Thyroid gland (tissue), 4 donors: ENCODE results near the gene PHLDB3. TPM values are rescaled to one million over a fixed set of nuclear protein-coding genes. Genes with fewer than 3 reads are reported as not detected.
"Not testable (repeated sequence)": the region's sequence is repeated elsewhere in the genome, so short reads cannot be mapped to it uniquely, and the experiment has no call there.

Experiments used
- DNase-seq, 2 donors: peaks; one replicate each; pipeline ENCODE4 v3.0.0-alpha.2; 2019
- H3K27ac ChIP-seq, 3 donors: fragments of 200-600 bp; sonication (generic); 1 replicate in 2 of 3; 2 replicates in 1 of 3; pipeline ENCODE4 v1.5.1; 2016 to 2019; ENCODE audit warnings: mild to moderate bottlenecking in 1 of 3, moderate library complexity in 1 of 3
- H3K27me3 ChIP-seq: fragments of 200-600 bp; sonication (generic); one replicate; pipeline ENCODE4 v1.5.1; 2019
- H3K36me3 ChIP-seq, 2 donors: fragments of 200-600 bp; sonication (generic); one replicate each; pipeline ENCODE4 v1.5.1; 2016 to 2019
- H3K4me1 ChIP-seq, 2 donors: fragments of 200-600 bp; sonication (generic); one replicate each; pipeline ENCODE4 v1.5.1; 2017 to 2019
- H3K4me3 ChIP-seq, 3 donors: fragments of 200-600 bp; sonication (generic); replicated peaks in 1 of 3; 1 replicate in 2 of 3; 2 replicates in 1 of 3; pipeline ENCODE4 v1.5.1; 2016; ENCODE audit warnings: mild to moderate bottlenecking in 1 of 3
- H3K9me3 ChIP-seq: fragments of 200-600 bp; sonication (generic); one replicate; pipeline ENCODE4 v1.5.1; 2017
- CTCF ChIP-seq, 6 experiments: fragments of 200-600 bp in 3 of 6; fragments of 450-650 bp in 3 of 6; sonication (generic) in 3 of 6; IDR thresholded peaks; one replicate each; pipeline ENCODE4 v1.5.1; 2016 to 2019; ENCODE audit warnings: antibody characterized with exemption in 6 of 6, mild to moderate bottlenecking in 2 of 6, inconsistent platforms in 1 of 6, moderate library complexity in 1 of 6
- POLR2A ChIP-seq, 2 donors: fragments of 450-650 bp; IDR thresholded peaks; one replicate each; pipeline ENCODE4 v1.6.1; 2017; ENCODE audit warnings: antibody characterized with exemption in 2 of 2, mild to moderate bottlenecking in 2 of 2, moderate library complexity in 1 of 2
- WGBS, 2 donors: methylation state at CpG; one replicate each; pipeline ENCODE4 v1.1.5; 2017; 5-methylcytosine and 5-hydroxymethylcytosine counted together
- intact Hi-C: fragments of 100-400 bp; cut with DNase I; formaldehyde crosslinking; loops from one replicate; pipeline ENCODE4 v1.15.1; 2023
- total RNA-seq, 4 donors: library from RNA; depleted of rRNA; stranded (reverse); fragments of >200 nt; gene quantifications; one replicate each; pipeline ENCODE4 v1.2.3, GENCODE V29; 2016

The PHLDB3 gene
- total RNA-seq, 4 donors from 2014 or later = 4.4 to 19.6 (median 7.4) TPM

GRCh38 chr19:43522929-43523328 lies 18.4 kb upstream of the PHLDB3 start:
- Histone ChIP-seq H3K27ac (no peak overlapping the region), H3K27me3 (no peaks in the 10 kb centered on the region), H3K36me3 (no peaks in the 10 kb centered on the region), H3K4me3 (no peak overlapping the region), H3K9me3 (no peaks in the 10 kb centered on the region), H3K4me1 (peaks cover 12 to 17% of the 10 kb centered on the region in 2 donors)
- no peak for DNase-seq
- TF ChIP-seq CTCF (IDR thresholded peaks at IDR 0.05) (no peak), POLR2A (IDR thresholded peaks at IDR 0.05) (no peak)
- WGBS, 2 donors = 82 to 89% methylated on average over 5 of the region's 5 CpGs
- intact Hi-C loops = no loop called here

- 52 to 54% methylated on average over 10 of the region's 10 CpGs for WGBS, 2 donors
- intact Hi-C loops = loop anchor here (2.0 kb wide), 1 partner anchor 73 kb away; no protein-coding TSS in a partner anchor
- Histone ChIP-seq H3K9me3 (no peaks in the 10 kb centered on the region), H3K27ac (no peak overlapping the region), H3K4me3 (no peak overlapping the region), H3K4me1 (peaks cover 0 to under 1% of the 10 kb centered on the region in 2 donors), H3K36me3 (no peaks in the 10 kb centered on the region), H3K27me3 (no peaks in the 10 kb centered on the region)
- TF ChIP-seq CTCF (IDR thresholded peaks at IDR 0.05) = peak; percentile 75 to 93 (median 82)
- TF ChIP-seq POLR2A (IDR thresholded peaks at IDR 0.05) = no peak
- peak; percentile 74 to 79 for DNase-seq
Observed at GRCh38 chr19:43519436-43520088, 15.0 kb upstream of the PHLDB3 start.

- Histone ChIP-seq H3K4me1 (peaks cover under 1 to 3% of the 10 kb centered on the region in 2 donors), H3K27ac (no peak overlapping the region), H3K9me3 (no peaks in the 10 kb centered on the region), H3K4me3 (no peak overlapping the region), H3K36me3 (no peaks in the 10 kb centered on the region), H3K27me3 (no peaks in the 10 kb centered on the region)
- no peak for DNase-seq
- WGBS, 2 donors = 84 to 86% methylated on average over 3 to 4 of the region's 4 CpGs
- intact Hi-C loops = loop anchor here (2.0 kb wide), 1 partner anchor 71 kb away; no protein-coding TSS in a partner anchor
- TF ChIP-seq CTCF (IDR thresholded peaks at IDR 0.05) = no peak
- no peak for TF ChIP-seq POLR2A (IDR thresholded peaks at IDR 0.05)
Observed at GRCh38 chr19:43518051-43518450, 13.5 kb upstream of the PHLDB3 start.

GRCh38 chr19:43512399-43512798 lies 7.9 kb upstream of the PHLDB3 start:
- H3K36me3 ChIP-seq, H3K27me3 ChIP-seq, intact Hi-C loops, H3K4me3 ChIP-seq, H3K27ac ChIP-seq, DNase-seq, H3K9me3 ChIP-seq: not testable (repeated sequence)
- peaks cover 4 to 11% of the 10 kb centered on the region in 2 donors for H3K4me1 ChIP-seq

- DNase-seq = no peak
- Histone ChIP-seq H3K27ac (no peak overlapping the region), H3K27me3 (no peaks in the 10 kb centered on the region), H3K36me3 (peaks cover 0 to 4% of the 10 kb centered on the region in 2 donors), H3K4me3 (no peak overlapping the region), H3K9me3 (no peaks in the 10 kb centered on the region), H3K4me1 (peaks cover 4 to 11% of the 10 kb centered on the region in 2 donors)
- TF ChIP-seq POLR2A (IDR thresholded peaks at IDR 0.05) = no peak
- no peak for TF ChIP-seq CTCF (IDR thresholded peaks at IDR 0.05)
- intact Hi-C loops = no loop called here
- WGBS, 2 donors = 95 to 96% methylated on average over 5 of the region's 5 CpGs
Observed at GRCh38 chr19:43511324-43511723, 6.8 kb upstream of the PHLDB3 start.
